Smooth muscle cell of the brain vasculature (primary cell): Measurements from ENCODE around the gene RRP1.

Experiments
- DNase-seq: peaks from one replicate; pipeline ENCODE4 v3.0.0-alpha.2; 2012; ENCODE audit warnings: low read depth, low spot score

RRP1 gene

DNA sequence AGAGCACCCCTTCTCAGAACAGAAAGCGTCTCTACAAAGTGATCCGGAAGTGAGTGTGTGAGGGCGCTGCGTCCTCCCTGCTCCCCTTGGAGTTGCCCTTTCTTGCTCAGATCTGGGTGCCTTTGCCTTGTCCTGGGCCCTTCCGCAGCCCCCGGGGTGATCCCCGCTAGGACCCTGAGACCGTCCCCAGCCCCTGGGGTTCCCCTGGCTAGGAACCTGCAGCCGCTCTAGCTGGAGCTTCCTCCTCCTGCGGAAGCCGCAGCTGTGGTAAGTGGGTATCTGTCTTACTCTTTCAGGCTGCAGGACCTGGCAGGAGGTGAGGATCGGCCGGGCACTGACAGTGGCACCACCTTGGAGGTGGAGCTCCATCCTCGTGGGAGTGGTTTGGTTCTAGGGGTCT is 11.2 kb downstream of the RRP1 start:
- no peak for DNase-seq

- no peak for DNase-seq
These were observed 11.8 kb downstream of the RRP1 start for GRCh38 chr21:43801006-43801783.

DNA sequence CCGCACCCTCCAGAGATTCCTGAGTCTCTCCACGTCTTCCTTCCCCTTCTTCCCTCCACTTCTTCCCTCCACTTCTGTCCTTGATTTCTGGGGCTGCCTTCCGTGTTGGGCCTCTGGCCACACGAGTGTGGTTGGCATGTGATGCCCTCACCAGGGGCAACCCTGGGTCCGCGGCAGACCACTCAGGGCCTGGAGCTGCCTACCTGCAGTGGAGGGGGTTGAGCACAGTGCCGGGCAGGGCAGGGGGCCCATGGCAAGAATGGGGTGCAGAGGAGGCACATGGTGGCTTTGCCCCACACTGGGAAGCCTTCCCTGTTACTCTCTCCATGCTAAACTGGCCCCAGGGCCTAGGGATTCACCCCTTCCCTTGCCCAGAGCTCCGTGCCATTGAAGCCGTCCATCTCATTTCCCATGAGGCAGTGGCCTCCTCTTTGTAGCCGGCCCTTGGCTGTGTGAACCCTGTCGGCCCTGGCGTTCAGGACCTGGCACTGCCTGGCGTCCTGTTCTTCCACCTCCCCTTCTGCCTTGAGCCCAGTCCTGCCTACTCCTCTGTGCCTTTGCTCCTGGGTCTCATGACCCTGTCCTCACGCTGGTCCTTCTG is 13.4 kb downstream of the RRP1 start:
- DNase-seq, result no peak

- no peak for DNase-seq
These were observed 14.4 kb downstream of the RRP1 start for GRCh38 chr21:43803558-43804300.

GRCh38 chr21:43805275-43805800 is 16.0 kb downstream of the RRP1 start:
- DNase-seq, result no peak

GRCh38 chr21:43806017-43806710 is 16.8 kb downstream of the RRP1 start:
- no peak for DNase-seq

DNA sequence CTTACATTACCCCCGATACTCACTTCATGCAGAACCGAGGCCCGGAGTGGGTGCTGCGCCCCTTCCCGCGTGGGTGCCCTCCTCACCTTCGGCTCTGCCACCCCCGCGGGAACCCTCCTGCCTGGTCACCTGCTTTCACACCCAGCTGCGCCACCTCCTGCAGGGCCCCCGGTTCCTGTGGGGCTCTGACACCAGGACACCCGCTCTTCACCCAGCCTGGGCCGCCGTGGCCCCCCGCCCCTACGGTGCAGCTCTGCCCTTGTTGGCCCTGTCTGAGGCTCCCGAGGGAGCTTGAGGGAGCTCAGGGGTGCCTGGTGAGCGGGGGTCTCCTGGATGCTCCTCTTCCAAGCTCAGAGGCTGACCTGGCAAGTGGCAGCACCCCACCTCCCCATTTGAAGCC is 19.0 kb downstream of the RRP1 start:
- DNase-seq, result no peak

- no peak for DNase-seq
These were observed 19.5 kb downstream of the RRP1 start for GRCh38 chr21:43808832-43809251.

- no peak for DNase-seq
These were observed 20.0 kb downstream of the RRP1 start for GRCh38 chr21:43809346-43809799.

- DNase-seq, result no peak
These were observed 20.6 kb downstream of the RRP1 start for GRCh38 chr21:43809853-43810504.

- no peak for DNase-seq
These were observed 21.3 kb downstream of the RRP1 start for GRCh38 chr21:43810505-43811261.

GRCh38 chr21:43811262-43812105 is 22.1 kb downstream of the RRP1 start:
- no peak for DNase-seq

DNA sequence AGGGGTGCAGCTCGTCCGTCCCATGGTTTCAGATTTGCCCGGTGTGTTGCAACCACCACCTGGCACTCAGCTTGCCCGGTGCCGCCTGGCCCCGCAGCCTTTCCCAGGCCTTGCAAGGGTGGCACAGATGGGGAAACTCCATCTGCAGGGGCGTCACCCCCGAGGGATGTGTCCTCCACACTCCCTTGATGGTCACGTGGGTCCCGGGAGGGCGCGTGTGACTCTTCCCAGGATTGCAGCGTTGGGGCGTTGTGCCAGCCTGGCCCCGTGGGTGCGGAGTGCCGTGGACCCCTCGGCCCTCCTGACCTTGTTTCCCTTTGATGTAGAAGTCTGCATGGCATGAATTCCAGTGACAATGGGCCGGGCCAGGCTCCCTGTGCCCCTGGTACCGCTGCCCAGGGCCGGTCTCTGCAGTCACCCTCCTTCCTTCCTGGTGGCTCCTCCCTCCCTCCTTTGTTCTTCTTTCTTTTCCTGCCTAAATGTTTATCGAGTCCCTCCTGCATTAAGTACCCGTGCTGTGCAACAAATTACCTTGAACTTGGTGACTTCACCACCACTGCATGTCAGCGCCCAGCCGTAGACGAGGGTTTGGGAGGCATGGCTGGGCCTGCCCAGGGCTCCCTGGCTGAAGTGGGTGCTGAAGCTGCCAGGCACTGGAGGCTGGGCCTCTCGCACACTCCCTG is 22.9 kb downstream of the RRP1 start:
- no peak for DNase-seq

DNA sequence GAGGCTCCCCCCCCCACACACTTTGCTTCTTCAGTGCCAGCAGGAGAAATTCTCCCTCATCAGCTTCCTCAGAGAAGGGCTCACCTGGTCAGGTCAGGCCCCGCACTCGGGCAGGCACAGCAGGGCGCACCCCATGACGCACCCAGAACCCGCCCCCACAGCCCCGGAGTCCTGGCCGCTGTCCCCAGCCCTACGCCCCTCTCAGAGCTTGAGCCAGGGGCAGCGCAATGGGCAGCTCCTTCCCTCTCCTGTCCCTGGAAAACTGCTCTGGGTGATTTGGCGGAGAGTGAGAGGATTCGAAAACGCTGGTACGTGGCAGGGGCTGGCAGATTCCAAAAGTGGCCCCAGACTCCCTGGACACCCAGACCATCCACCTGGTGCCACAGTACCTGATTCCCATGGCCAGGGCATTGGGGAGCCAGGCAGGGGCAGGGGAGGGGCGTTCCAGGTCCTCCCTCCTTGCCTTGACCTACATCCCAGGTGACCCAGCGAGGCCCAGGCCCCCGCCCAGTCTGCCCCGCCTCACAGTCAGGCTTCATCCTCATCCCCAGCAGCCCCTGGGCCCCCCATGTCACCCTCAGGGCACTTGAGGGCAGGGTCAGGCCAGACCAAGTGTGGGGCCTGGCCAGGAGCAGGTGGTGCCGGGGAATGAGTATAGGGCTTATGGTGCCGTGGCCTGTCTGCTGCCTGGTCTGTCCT is 23.7 kb downstream of the RRP1 start:
- no peak for DNase-seq

DNA sequence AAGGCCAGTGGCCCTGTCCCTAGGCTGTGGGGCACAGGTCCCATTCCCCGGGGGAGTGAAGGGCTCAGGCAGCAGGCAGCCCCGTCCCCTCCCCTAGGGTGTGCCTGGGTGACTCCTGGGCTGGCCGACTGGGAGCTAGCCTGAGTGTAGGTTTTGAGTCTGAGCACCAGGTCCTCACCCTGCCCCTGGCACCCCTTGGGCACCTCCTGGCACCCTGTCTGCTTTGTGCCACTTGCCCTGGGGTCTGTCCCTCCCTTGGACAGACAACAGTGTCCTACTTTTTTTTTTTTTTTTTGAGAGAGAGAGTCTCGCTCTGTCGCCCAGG is 24.2 kb downstream of the RRP1 start:
- no peak for DNase-seq

- DNase-seq, result no peak
These were observed 25.1 kb downstream of the RRP1 start for GRCh38 chr21:43814215-43815106.

GRCh38 chr21:43815107-43815613 is 25.8 kb downstream of the RRP1 start:
- no peak for DNase-seq
